SK-N-SH (cell line): ENCODE measurements around the gene MYOM3. TPM values are rescaled to one million over a fixed set of nuclear protein-coding genes. Genes with fewer than 3 reads are reported as not detected.

Experiments used
- CTCF ChIA-PET: fragments of 300-600, 350-600 bp; formaldehyde crosslinking; extraction: SDS; loops from one replicate; lab custom pipeline; 2021; lab: Yijun Ruan, JAX
- POLR2A ChIA-PET: fragments of 350-600 bp; sonication (Branson Sonifier 250); formaldehyde crosslinking; extraction: SDS; loops from one replicate; lab custom pipeline; 2020; ENCODE audit warnings: antibody characterized with exemption, inconsistent platforms; lab: Yijun Ruan, JAX
- DNase-seq: peaks from one replicate; pipeline ENCODE4 v3.0.0; 2012
- H2AFZ ChIP-seq: fragments of 200-600 bp; sonication (generic); 2 replicates; pipeline ENCODE4 v1.8.1; 2016; ENCODE audit warnings: antibody characterized with exemption, mild to moderate bottlenecking, low read depth
- H3F3A ChIP-seq: fragments of 200-600 bp; sonication (generic); replicated peaks from 2 replicates; pipeline ENCODE3; 2016; ENCODE audit warnings: antibody characterized with exemption, mild to moderate bottlenecking; ENCODE audit not compliant: insufficient read depth
- H3K27ac ChIP-seq, 2 experiments: fragments of 200-500 bp in 1 of 2; fragments of 200-600 bp in 1 of 2; sonication (Bioruptor generic) in 1 of 2; sonication (generic), shearing (Covaris generic) in 1 of 2; 2 replicates each; pipeline versions ENCODE4 v1.5.1 to v1.6.1; 2014 to 2016; ENCODE audit warnings: low read depth in 2 of 2, inconsistent platforms in 1 of 2, low read length in 1 of 2, mild to moderate bottlenecking in 1 of 2, mixed read lengths in 1 of 2
- H3K27me3 ChIP-seq: fragments of 200-600 bp; sonication (generic), shearing (Covaris generic); 2 replicates; pipeline ENCODE4 v1.6.1; 2016; ENCODE audit warnings: mixed run types; ENCODE audit not compliant: insufficient read depth
- H3K36me3 ChIP-seq, 2 experiments: fragments of 200-500 bp in 1 of 2; fragments of 200-600 bp in 1 of 2; sonication (Bioruptor generic) in 1 of 2; sonication (generic) in 1 of 2; replicated peaks in 1 of 2; 2 replicates each; pipeline versions ENCODE3 to v1.5.1; 2014 to 2016; ENCODE audit warnings: low read length in 1 of 2, mild to moderate bottlenecking in 1 of 2; ENCODE audit not compliant: insufficient read depth in 2 of 2, control insufficient read depth in 1 of 2
- H3K4me1 ChIP-seq, 2 experiments: fragments of 200-500 bp in 1 of 2; fragments of 200-600 bp in 1 of 2; sonication (Bioruptor generic) in 1 of 2; sonication (generic), shearing (Covaris generic) in 1 of 2; 2 replicates each; pipeline versions ENCODE4 v1.5.1 to v1.6.1; 2014 to 2016; ENCODE audit warnings: low read depth in 1 of 2, low read length in 1 of 2, mixed run types in 1 of 2; ENCODE audit not compliant: insufficient read depth in 2 of 2, control insufficient read depth in 1 of 2
- H3K4me2 ChIP-seq: fragments of 200-600 bp; sonication (generic), shearing (Covaris generic); 2 replicates; pipeline ENCODE4 v1.6.1; 2017; ENCODE audit warnings: mixed run types
- H3K4me3 ChIP-seq, 2 experiments: fragments of 200-500 bp in 1 of 2; fragments of 200-600 bp in 1 of 2; sonication (Bioruptor generic) in 1 of 2; sonication (generic), shearing (Covaris generic) in 1 of 2; 2 replicates each; pipeline versions ENCODE4 v1.5.1 to v1.8.1; 2014 to 2016; ENCODE audit warnings: low read depth in 2 of 2, inconsistent platforms in 1 of 2, low read length in 1 of 2, mild to moderate bottlenecking in 1 of 2, mixed read lengths in 1 of 2, moderate library complexity in 1 of 2
- H3K79me2 ChIP-seq: fragments of 200-600 bp; sonication (generic); 2 replicates; pipeline ENCODE4 v1.8.1; 2017; ENCODE audit warnings: mild to moderate bottlenecking; ENCODE audit not compliant: insufficient read depth
- H3K9ac ChIP-seq: fragments of 200-600 bp; sonication (generic); 2 replicates; pipeline ENCODE4 v1.6.1; 2017; ENCODE audit warnings: mixed run types
- H3K9me2 ChIP-seq: fragments of 200-600 bp; sonication (generic); 2 replicates; pipeline ENCODE4 v1.6.1; 2017; ENCODE audit warnings: mixed run types
- H3K9me3 ChIP-seq: fragments of 200-600 bp; sonication (generic); 2 replicates; pipeline ENCODE4 v1.6.1; 2017; ENCODE audit warnings: mixed run types, mild to moderate bottlenecking, moderate library complexity
- H4K20me1 ChIP-seq: fragments of 200-600 bp; sonication (generic); 2 replicates; pipeline ENCODE4 v1.6.1; 2017; ENCODE audit warnings: mild to moderate bottlenecking, mixed run types; ENCODE audit not compliant: insufficient read depth
- CHD2 ChIP-seq: fragments of 150-350 bp; IDR thresholded peaks from 2 replicates; pipeline ENCODE4 v1.6.1; 2018; ENCODE audit warnings: low read length; ENCODE audit not compliant: partially characterized antibody
- FOSL2 ChIP-seq: IDR thresholded peaks from 2 replicates; pipeline ENCODE4 v1.4.0; 2012; ENCODE audit warnings: low read depth, mild to moderate bottlenecking, moderate library complexity, borderline replicate concordance
- FOXM1 ChIP-seq: IDR thresholded peaks from 2 replicates; pipeline ENCODE4 v1.4.0; 2012; ENCODE audit warnings: low read depth, mild to moderate bottlenecking
- MAX ChIP-seq: IDR thresholded peaks from 2 replicates; pipeline ENCODE4 v1.4.0; 2012; ENCODE audit warnings: low read depth
- MEF2A ChIP-seq: IDR thresholded peaks from 2 replicates; pipeline ENCODE4 v1.4.0; 2012; ENCODE audit warnings: low read depth, borderline replicate concordance
- NRF1 ChIP-seq: IDR thresholded peaks from 2 replicates; pipeline ENCODE4 v1.6.1; 2012; ENCODE audit warnings: low read depth, mild to moderate bottlenecking, low read length
- POLR2AphosphoS5 ChIP-seq: IDR thresholded peaks from 2 replicates; pipeline ENCODE4 v1.6.1; 2012; ENCODE audit warnings: low read depth, low read length
- RXRA ChIP-seq: IDR thresholded peaks from 2 replicates; pipeline ENCODE4 v1.4.0; 2012; ENCODE audit warnings: low read depth, mild to moderate bottlenecking, borderline replicate concordance
- SIN3A ChIP-seq: IDR thresholded peaks from 2 replicates; pipeline ENCODE4 v1.6.1; 2012; ENCODE audit warnings: low read depth, mild to moderate bottlenecking, low read length, moderate library complexity, borderline replicate concordance
- TAF1 ChIP-seq: IDR thresholded peaks from 2 replicates; pipeline ENCODE4 v1.6.1; 2012; ENCODE audit warnings: low read depth, mild to moderate bottlenecking, low read length, moderate library complexity, borderline replicate concordance
- USF1 ChIP-seq: IDR thresholded peaks from 2 replicates; pipeline ENCODE4 v1.4.0; 2012; ENCODE audit warnings: low read depth, borderline replicate concordance
- ZBTB33 ChIP-seq: IDR thresholded peaks from 2 replicates; pipeline ENCODE4 v1.4.0; 2012; ENCODE audit warnings: low read depth, borderline replicate concordance
- WGBS: methylation state at CpG from one replicate; pipeline ENCODE4 v1.1.6; 2017; ENCODE audit warnings: low lambda C conversion rate; 5-methylcytosine and 5-hydroxymethylcytosine counted together
- polyA plus RNA-seq, 3 experiments: library from polyadenylated mRNA; depleted of rRNA; stranded (reverse); fragments of >200 nt; gene quantifications; 2 replicates each; pipeline ENCODE4 v1.2.3, GENCODE V29; 2012

MYOM3 gene
- polyA plus RNA-seq, 1 of the 3 experiments (the other 2 are of a cell fraction): 0.02 TPM

- H3K9ac ChIP-seq: no peak overlapping the region
- WGBS: 87% methylated on average over 10 of the region's 10 CpGs
- no peaks in the 10 kb centered on the region for H3F3A ChIP-seq
- DNase-seq: no peak
- POLR2A ChIA-PET: no interaction called here
- no peak overlapping the region for H3K4me2 ChIP-seq
- H3K27me3 ChIP-seq: peaks cover 5% of the 10 kb centered on the region; the same call in 1 of the 2 replicates
- TF ChIP-seq FOXM1 (no peak), TAF1 (no peak), POLR2AphosphoS5 (no peak), MAX (no peak), SIN3A (no peak), CHD2 (no peak), USF1 (no peak), ZBTB33 (no peak)
- TF ChIP-seq, all 33 proteins: peak for 0
- Histone ChIP-seq H3K79me2 (no peaks in the 10 kb centered on the region), H3K9me2 (no peaks in the 10 kb centered on the region), H3K4me1 (no peaks in the 10 kb centered on the region), H3K9me3 (no peaks in the 10 kb centered on the region), H4K20me1 (no peaks in the 10 kb centered on the region), H3K27ac (no peak overlapping the region), H3K36me3 (no peaks in the 10 kb centered on the region), H2AFZ (no peak overlapping the region), H3K4me3 (no peak overlapping the region)
- CTCF ChIA-PET: interaction anchor here (1.1 to 4.1 kb wide), 3 partner anchors 9 to 70 kb away, joined by 4 to 32 read pairs (median 5); no protein-coding TSS in a partner anchor
These were observed 29.5 kb upstream of the MYOM3 start for GRCh38 chr1:24141311-24141997.

- no peaks in the 10 kb centered on the region for H3K9me3 ChIP-seq
- peaks cover 5% of the 10 kb centered on the region; the same call in 1 of the 2 replicates for H3K27me3 ChIP-seq
- WGBS: 70% methylated on average over 14 of the region's 17 CpGs
- ChIA-PET CTCF (interaction anchor here (1.1 to 4.1 kb wide), 3 partner anchors 10 to 69 kb away, joined by 4 to 32 read pairs (median 5); no protein-coding TSS in a partner anchor), POLR2A (no interaction called here)
- H4K20me1 ChIP-seq: no peaks in the 10 kb centered on the region
- no peak for DNase-seq
- H3K4me2 ChIP-seq: no peak overlapping the region
- no peak overlapping the region for H2AFZ ChIP-seq
- H3K79me2 ChIP-seq: no peaks in the 10 kb centered on the region
- H3F3A ChIP-seq: no peaks in the 10 kb centered on the region
- no peaks in the 10 kb centered on the region for H3K4me1 ChIP-seq
- H3K36me3 ChIP-seq: no peaks in the 10 kb centered on the region
- no peak overlapping the region for H3K27ac ChIP-seq
- no peaks in the 10 kb centered on the region for H3K9me2 ChIP-seq
- TF ChIP-seq CHD2 (no peak), POLR2AphosphoS5 (no peak), USF1 (no peak), MEF2A (no peak), RXRA (no peak), FOSL2 (no peak), NRF1 (no peak), ZBTB33 (no peak)
- H3K4me3 ChIP-seq: no peak overlapping the region
- no peak overlapping the region for H3K9ac ChIP-seq
These were observed 28.8 kb upstream of the MYOM3 start for GRCh38 chr1:24140741-24141181.
